Mesendoderm (in vitro differentiated cells): ENCODE measurements around the gene GMDS.

Experiments used
- DNase-seq: peaks from one replicate; pipeline ENCODE4 v3.0.0; 2013
- H2AK5ac ChIP-seq: 2 replicates; pipeline ENCODE4 v1.6.1; 2013; ENCODE audit warnings: low read length, inconsistent platforms
- H2BK120ac ChIP-seq: 2 replicates; pipeline ENCODE4 v1.6.1; 2013; ENCODE audit warnings: low read depth, mild to moderate bottlenecking, low read length, moderate library complexity, mixed read lengths
- H2BK15ac ChIP-seq: replicated peaks from 2 replicates; pipeline ENCODE4 v1.6.1; 2013; ENCODE audit warnings: low read depth, mild to moderate bottlenecking, moderate library complexity
- H2BK5ac ChIP-seq: 2 replicates; pipeline ENCODE4 v1.6.1; 2013; ENCODE audit warnings: low read length, inconsistent platforms
- H3K18ac ChIP-seq: 2 replicates; pipeline ENCODE4 v1.6.1; 2013; ENCODE audit warnings: mild to moderate bottlenecking, low read length, mixed read lengths
- H3K23ac ChIP-seq: one replicate; pipeline ENCODE4 v1.6.1; 2013; ENCODE audit warnings: low read length
- H3K27ac ChIP-seq: 2 replicates; pipeline ENCODE4 v1.5.1; 2013; ENCODE audit warnings: low read depth, mild to moderate bottlenecking, inconsistent platforms, low read length, moderate library complexity
- H3K27me3 ChIP-seq: 2 replicates; pipeline ENCODE4 v1.6.1; 2013; ENCODE audit warnings: low read length, control low read depth, mild to moderate bottlenecking, inconsistent platforms; ENCODE audit not compliant: insufficient read depth, poor library complexity
- H3K36me3 ChIP-seq: 2 replicates; pipeline ENCODE4 v1.6.1; 2013; ENCODE audit warnings: low read length, inconsistent platforms; ENCODE audit not compliant: control insufficient read depth, insufficient read depth
- H3K4ac ChIP-seq: one replicate; pipeline ENCODE4 v1.6.1; 2013; ENCODE audit warnings: low read depth, mild to moderate bottlenecking, low read length, moderate library complexity
- H3K4me1 ChIP-seq: 2 replicates; pipeline ENCODE4 v1.6.1; 2013; ENCODE audit warnings: low read depth, low read length, inconsistent platforms; ENCODE audit not compliant: control insufficient read depth
- H3K4me2 ChIP-seq: 2 replicates; pipeline ENCODE4 v1.6.1; 2013; ENCODE audit warnings: low read length
- H3K4me3 ChIP-seq: 2 replicates; pipeline ENCODE4 v1.5.1; 2013; ENCODE audit warnings: mild to moderate bottlenecking, low read length
- H3K56ac ChIP-seq: one replicate; pipeline ENCODE4 v1.6.1; 2013; ENCODE audit warnings: low read length
- H3K79me1 ChIP-seq: 2 replicates; pipeline ENCODE4 v1.6.1; 2013; ENCODE audit warnings: low read length, inconsistent platforms
- H3K79me2 ChIP-seq: 2 replicates; pipeline ENCODE4 v1.6.1; 2013; ENCODE audit warnings: mild to moderate bottlenecking, low read length; ENCODE audit not compliant: control insufficient read depth, insufficient read depth
- H3K9ac ChIP-seq: 2 replicates; pipeline ENCODE4 v1.6.1; 2013; ENCODE audit warnings: low read length, inconsistent platforms
- H4K5ac ChIP-seq: one replicate; pipeline ENCODE4 v1.6.1; 2013; ENCODE audit warnings: low read length
- H4K8ac ChIP-seq: one replicate; pipeline ENCODE4 v1.6.1; 2013; ENCODE audit warnings: low read depth, mild to moderate bottlenecking, control low read depth, low read length, moderate library complexity
- WGBS: extraction: QIAGEN DNeasy Blood & Tissue Kit; methylation state at CpG from one replicate; pipeline ENCODE4 v1.1.7; 2013; ENCODE audit warnings: low lambda C conversion rate, missing lambda C conversion rate; ENCODE audit not compliant: insufficient coverage; ENCODE audit errors: extremely low coverage; 5-methylcytosine and 5-hydroxymethylcytosine counted together

GMDS gene

GRCh38 chr6:1665214-1665613, 580.2 kb downstream of the GMDS start:
- Histone ChIP-seq H3K4ac (no peak overlapping the region), H3K36me3 (no peaks in the 10 kb centered on the region), H3K27me3 (no peaks in the 10 kb centered on the region), H3K4me2 (no peak overlapping the region), H3K9ac (no peak overlapping the region), H2BK120ac (no peak overlapping the region), H3K27ac (no peak overlapping the region), H3K4me1 (no peaks in the 10 kb centered on the region), H4K8ac (no peak overlapping the region), H3K79me1 (no peaks in the 10 kb centered on the region), H2BK15ac (no peak overlapping the region), H3K4me3 (no peak overlapping the region), H3K56ac (no peak overlapping the region), H4K5ac (no peak overlapping the region), H3K79me2 (no peaks in the 10 kb centered on the region), H2BK5ac (no peak overlapping the region), H3K23ac (no peak overlapping the region), H2AK5ac (no peak overlapping the region), H3K18ac (no peak overlapping the region)
- WGBS, result no CpG with 5 or more reads among the region's 2 CpGs
- no peak for DNase-seq

- Histone ChIP-seq H3K4me3 (no peak overlapping the region), H3K9ac (no peak overlapping the region), H4K8ac (no peak overlapping the region), H2BK120ac (no peak overlapping the region), H3K27ac (no peak overlapping the region), H3K4ac (no peak overlapping the region), H3K4me2 (no peak overlapping the region), H2BK5ac (no peak overlapping the region), H3K18ac (no peak overlapping the region), H3K36me3 (no peaks in the 10 kb centered on the region), H2BK15ac (no peak overlapping the region), H3K27me3 (no peaks in the 10 kb centered on the region), H4K5ac (no peak overlapping the region), H2AK5ac (no peak overlapping the region), H3K79me2 (no peaks in the 10 kb centered on the region), H3K56ac (no peak overlapping the region), H3K4me1 (no peaks in the 10 kb centered on the region), H3K23ac (no peak overlapping the region), H3K79me1 (no peaks in the 10 kb centered on the region)
- DNase-seq, result no peak
- no CpG with 5 or more reads among the region's 6 CpGs for WGBS
Measured at GRCh38 chr6:1664329-1664728, 581.1 kb downstream of the GMDS start.

GRCh38 chr6:1663511-1663910, 581.9 kb downstream of the GMDS start:
- no peak overlapping the region for H3K4me2 ChIP-seq
- WGBS, result no CpG with 5 or more reads among the region's 5 CpGs
- no peak overlapping the region for H4K8ac ChIP-seq
- DNase-seq, result no peak
- no peak overlapping the region for H3K4me3 ChIP-seq
- H3K9ac ChIP-seq, result no peak overlapping the region
- H3K23ac ChIP-seq, result no peak overlapping the region
- H3K36me3 ChIP-seq, result no peaks in the 10 kb centered on the region
- no peak overlapping the region for H3K27ac ChIP-seq
- H3K79me1 ChIP-seq, result no peaks in the 10 kb centered on the region
- H2AK5ac ChIP-seq, result no peak overlapping the region
- H4K5ac ChIP-seq, result no peak overlapping the region
- H2BK120ac ChIP-seq, result no peak overlapping the region
- H2BK5ac ChIP-seq, result no peak overlapping the region
- H3K79me2 ChIP-seq, result no peaks in the 10 kb centered on the region
- H3K4ac ChIP-seq, result no peak overlapping the region
- H3K18ac ChIP-seq, result no peak overlapping the region
- no peaks in the 10 kb centered on the region for H3K4me1 ChIP-seq
- H3K56ac ChIP-seq, result no peak overlapping the region
- no peaks in the 10 kb centered on the region for H3K27me3 ChIP-seq
- no peak overlapping the region for H2BK15ac ChIP-seq

- no peak for DNase-seq
- Histone ChIP-seq H3K4ac (no peak overlapping the region), H2AK5ac (no peak overlapping the region), H3K56ac (no peak overlapping the region), H4K8ac (no peak overlapping the region), H3K4me3 (no peak overlapping the region), H3K27me3 (no peaks in the 10 kb centered on the region), H3K4me2 (no peak overlapping the region), H3K36me3 (no peaks in the 10 kb centered on the region), H4K5ac (no peak overlapping the region), H3K4me1 (no peaks in the 10 kb centered on the region), H3K79me1 (no peaks in the 10 kb centered on the region), H3K9ac (no peak overlapping the region), H3K23ac (no peak overlapping the region), H3K27ac (no peak overlapping the region), H2BK15ac (no peak overlapping the region), H2BK120ac (no peak overlapping the region), H2BK5ac (no peak overlapping the region), H3K79me2 (no peaks in the 10 kb centered on the region), H3K18ac (no peak overlapping the region)
Measured at GRCh38 chr6:1662534-1662933, 582.9 kb downstream of the GMDS start.

- H2BK15ac ChIP-seq, result no peak overlapping the region
- H4K8ac ChIP-seq, result no peak overlapping the region
- H3K18ac ChIP-seq, result no peak overlapping the region
- DNase-seq, result no peak
- H3K27me3 ChIP-seq, result no peaks in the 10 kb centered on the region
- H3K4me3 ChIP-seq, result no peak overlapping the region
- no peaks in the 10 kb centered on the region for H3K36me3 ChIP-seq
- H2BK5ac ChIP-seq, result no peak overlapping the region
- H3K9ac ChIP-seq, result no peak overlapping the region
- no peaks in the 10 kb centered on the region for H3K79me2 ChIP-seq
- H2AK5ac ChIP-seq, result no peak overlapping the region
- no peak overlapping the region for H3K4me2 ChIP-seq
- H3K4ac ChIP-seq, result no peak overlapping the region
- H3K79me1 ChIP-seq, result no peaks in the 10 kb centered on the region
- no peak overlapping the region for H3K27ac ChIP-seq
- WGBS, result no CpG with 5 or more reads among the region's 7 CpGs
- no peaks in the 10 kb centered on the region for H3K4me1 ChIP-seq
- no peak overlapping the region for H3K23ac ChIP-seq
- no peak overlapping the region for H4K5ac ChIP-seq
- H2BK120ac ChIP-seq, result no peak overlapping the region
- H3K56ac ChIP-seq, result no peak overlapping the region
Measured at GRCh38 chr6:1659816-1660215, 585.6 kb downstream of the GMDS start.

GRCh38 chr6:1658212-1659005, 587.0 kb downstream of the GMDS start:
- Histone ChIP-seq H3K4ac (no peak overlapping the region), H3K79me2 (no peaks in the 10 kb centered on the region), H3K56ac (no peak overlapping the region), H3K79me1 (no peaks in the 10 kb centered on the region), H4K5ac (no peak overlapping the region), H2BK120ac (no peak overlapping the region), H3K9ac (no peak overlapping the region), H2BK5ac (no peak overlapping the region), H4K8ac (no peak overlapping the region), H3K18ac (no peak overlapping the region), H3K23ac (no peak overlapping the region), H2AK5ac (no peak overlapping the region), H3K27me3 (no peaks in the 10 kb centered on the region), H3K36me3 (no peaks in the 10 kb centered on the region), H3K4me3 (no peak overlapping the region), H3K4me1 (no peaks in the 10 kb centered on the region), H3K4me2 (no peak overlapping the region), H2BK15ac (no peak overlapping the region), H3K27ac (no peak overlapping the region)
- no peak for DNase-seq
- WGBS, result no CpG with 5 or more reads among the region's 15 CpGs
